Stimulated activated CD8-positive, alpha-beta memory T cell treated with anti-CD3 and anti-CD28 coated beads, Interleukin-4, amount 100 ng/mL, for 48 hours (primary cell): ENCODE measurements around the gene EGFR.
"Not testable (repeated sequence)": the region's sequence is repeated elsewhere in the genome, so short reads cannot be mapped to it uniquely, and the experiment has no call there.

ENCODE experiments used
- DNase-seq: peaks from one replicate; pipeline ENCODE4 v3.0.0-alpha.2; 2020

The EGFR gene

GRCh38 chr7:55155351-55156117, 136.7 kb downstream of the EGFR start:
- DNase-seq, result no peak

GRCh38 chr7:55156919-55157763, 138.3 kb downstream of the EGFR start:
- DNase-seq, result no peak

- no peak for DNase-seq
Observed at GRCh38 chr7:55157764-55158105, 138.9 kb downstream of the EGFR start.

- DNase-seq, result no peak
Observed at GRCh38 chr7:55158541-55159382, 139.9 kb downstream of the EGFR start.

GRCh38 chr7:55160539-55160938, 141.7 kb downstream of the EGFR start:
- DNase-seq, result no peak

GRCh38 chr7:55161154-55161687, 142.4 kb downstream of the EGFR start:
- no peak for DNase-seq

- DNase-seq, result no peak
Observed at GRCh38 chr7:55162476-55162875, 143.7 kb downstream of the EGFR start.

- DNase-seq, result no peak
Observed at GRCh38 chr7:55163733-55164132, 144.9 kb downstream of the EGFR start.

GRCh38 chr7:55164527-55164926, 145.7 kb downstream of the EGFR start:
- no peak for DNase-seq

GRCh38 chr7:55165176-55165861, 146.5 kb downstream of the EGFR start:
- no peak for DNase-seq

GRCh38 chr7:55167296-55167695, 148.5 kb downstream of the EGFR start:
- DNase-seq, result not testable (repeated sequence)

- no peak for DNase-seq
Observed at GRCh38 chr7:55170335-55171069, 151.7 kb downstream of the EGFR start.

- no peak for DNase-seq
Observed at GRCh38 chr7:55171157-55171556, 152.3 kb downstream of the EGFR start.

- no peak for DNase-seq
Observed at GRCh38 chr7:55172161-55172560, 153.3 kb downstream of the EGFR start.

GRCh38 chr7:55172881-55173609, 154.2 kb downstream of the EGFR start:
- DNase-seq, result peak; percentile 2

- DNase-seq, result peak; percentile 8
Observed at GRCh38 chr7:55173671-55174070, 154.9 kb downstream of the EGFR start.

GRCh38 chr7:55174456-55174855, 155.6 kb downstream of the EGFR start:
- DNase-seq, result no peak

- no peak for DNase-seq
Observed at GRCh38 chr7:55174856-55175255, 156.0 kb downstream of the EGFR start.

GRCh38 chr7:55177068-55177530, 158.3 kb downstream of the EGFR start:
- DNase-seq, result no peak

GRCh38 chr7:55177589-55178261, 158.9 kb downstream of the EGFR start:
- DNase-seq, result no peak
